ENCODE measurements around the gene LARP4. TPM values are rescaled to one million over a fixed set of nuclear protein-coding genes. Genes with fewer than 3 reads are reported as not detected.

Gene LARP4
- total RNA-seq (10 to 100 TPM in 4 of 5 donors, 1 to 10 TPM in 1; 5.8 to 89.6 (median 50.4) TPM), polyA plus RNA-seq (1 to 10 TPM; 6.5 to 9.3 (median 8.4) TPM)
- long read RNA-seq, donor 1: 0 reads
- long read RNA-seq, donor 2, full-length matches to known transcripts: 2 of 2 reads
- long read RNA-seq, donor 2, partial matches to known transcripts: 0 of 2 reads
- long read RNA-seq, donor 2, other reads (novel, unspliced or antisense): 0 of 2 reads
- long read RNA-seq, donor 3, partial matches to known transcripts: 0 of 1 reads
- long read RNA-seq, donor 3, other reads (novel, unspliced or antisense): 0 of 1 reads
- long read RNA-seq, donor 4: 0 reads
- long read RNA-seq, donor 5, full-length matches to known transcripts: 2 of 2 reads
- long read RNA-seq, donor 5, partial matches to known transcripts: 0 of 2 reads
- long read RNA-seq, donor 5, other reads (novel, unspliced or antisense): 0 of 2 reads
- long read RNA-seq, donor 6, full-length matches to known transcripts: 2 of 2 reads
- long read RNA-seq, donor 6, partial matches to known transcripts: 0 of 2 reads
- long read RNA-seq, donor 6, other reads (novel, unspliced or antisense): 0 of 2 reads
- long read RNA-seq, donor 7, full-length matches to known transcripts: 1 of 1 reads
- long read RNA-seq, donor 7, partial matches to known transcripts: 0 of 1 reads
- long read RNA-seq, donor 7, other reads (novel, unspliced or antisense): 0 of 1 reads
- long read RNA-seq, donor 8, full-length matches to known transcripts: 1 of 1 reads
- long read RNA-seq, donor 8, partial matches to known transcripts: 0 of 1 reads
- long read RNA-seq, donor 8, other reads (novel, unspliced or antisense): 0 of 1 reads
- long read RNA-seq, donor 9, partial matches to known transcripts: 6 of 7 reads
- long read RNA-seq, donor 9, other reads (novel, unspliced or antisense): 0 of 7 reads
- long read RNA-seq, donor 10, full-length matches to known transcripts: 1 of 1 reads
- long read RNA-seq, donor 10, partial matches to known transcripts: 0 of 1 reads
- long read RNA-seq, donor 10, other reads (novel, unspliced or antisense): 0 of 1 reads

DNA sequence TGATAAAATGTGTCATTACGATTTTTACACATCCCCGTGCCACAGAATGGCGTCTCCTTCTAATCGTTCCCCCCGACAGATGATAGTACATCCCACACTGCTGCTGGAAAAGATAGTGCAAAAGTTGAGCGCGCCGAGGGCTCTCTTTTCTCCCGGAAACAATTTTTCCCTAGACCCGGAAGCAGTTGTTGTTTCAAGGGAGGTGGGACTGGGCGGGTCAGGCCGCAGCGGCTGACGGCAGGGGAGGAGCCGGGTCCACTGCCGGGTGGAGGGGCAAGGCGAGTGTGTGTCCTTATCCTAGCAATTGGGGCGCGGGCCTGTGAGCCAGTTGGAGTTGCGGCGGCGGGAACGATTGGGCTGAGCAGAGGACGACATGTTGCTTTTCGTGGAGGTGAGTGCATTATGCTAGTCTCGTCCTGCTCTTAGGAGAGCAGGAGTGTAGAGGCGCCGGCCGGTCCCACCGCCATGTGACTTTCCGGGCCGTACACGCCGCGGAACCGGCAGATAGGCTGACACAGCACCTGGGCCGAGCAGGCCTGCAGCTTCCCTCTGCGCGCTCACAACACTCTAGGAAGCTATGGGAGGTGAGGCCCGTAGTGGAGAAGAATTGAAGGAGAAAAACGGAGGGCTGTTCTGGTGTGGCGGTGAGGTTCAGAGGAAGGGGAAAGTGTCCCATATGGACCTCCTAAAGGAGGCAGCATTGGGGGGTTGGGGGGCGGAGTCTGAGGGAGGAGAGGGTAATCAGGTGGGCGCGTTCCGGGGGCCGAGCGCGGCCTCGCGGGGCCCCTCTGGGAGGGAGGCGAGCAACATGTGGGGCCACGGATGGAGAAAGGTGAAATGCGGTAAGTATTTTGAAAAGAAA, at the start of gene LARP4:
LARP4 (plus strand) TSS at position 248 of the 862 bp plus-strand sequence; CDS start at position 374, 126 bp downstream.
- DNase-seq: peak; percentile 90 to 98
- Histone ChIP-seq H3K4me1 (peaks cover 27 to 48% (median 36%) of the 10 kb centered on the region in 4 donors), H3K27ac (peak within 1 kb of the TSS; percentile 85 to 96 (median 93)), H3K9me3 (no peaks in the 10 kb centered on the region), H3K27me3 (no peaks in the 10 kb centered on the region), H3K36me3 (no peaks in the 10 kb centered on the region), H3K4me3 (peak within 1 kb of the TSS; percentile 80 to 89 (median 83))
- WGBS, 5 donors: 0 to 1% (median 0%) methylated on average over 54 of the region's 54 CpGs
- intact Hi-C loops (cut with DNase I; ENCODE audit: low total_unique reads): no loop called here
- TF ChIP-seq POLR2A (IDR thresholded peaks at IDR 0.05) (peak in 2 of 4 donors; percentile 53 to 94), POLR2AphosphoS5 (IDR thresholded peaks at IDR 0.05) (peak; percentile 86 to 97 (median 94)), EP300 (IDR thresholded peaks at IDR 0.05) (no peak)

DNA sequence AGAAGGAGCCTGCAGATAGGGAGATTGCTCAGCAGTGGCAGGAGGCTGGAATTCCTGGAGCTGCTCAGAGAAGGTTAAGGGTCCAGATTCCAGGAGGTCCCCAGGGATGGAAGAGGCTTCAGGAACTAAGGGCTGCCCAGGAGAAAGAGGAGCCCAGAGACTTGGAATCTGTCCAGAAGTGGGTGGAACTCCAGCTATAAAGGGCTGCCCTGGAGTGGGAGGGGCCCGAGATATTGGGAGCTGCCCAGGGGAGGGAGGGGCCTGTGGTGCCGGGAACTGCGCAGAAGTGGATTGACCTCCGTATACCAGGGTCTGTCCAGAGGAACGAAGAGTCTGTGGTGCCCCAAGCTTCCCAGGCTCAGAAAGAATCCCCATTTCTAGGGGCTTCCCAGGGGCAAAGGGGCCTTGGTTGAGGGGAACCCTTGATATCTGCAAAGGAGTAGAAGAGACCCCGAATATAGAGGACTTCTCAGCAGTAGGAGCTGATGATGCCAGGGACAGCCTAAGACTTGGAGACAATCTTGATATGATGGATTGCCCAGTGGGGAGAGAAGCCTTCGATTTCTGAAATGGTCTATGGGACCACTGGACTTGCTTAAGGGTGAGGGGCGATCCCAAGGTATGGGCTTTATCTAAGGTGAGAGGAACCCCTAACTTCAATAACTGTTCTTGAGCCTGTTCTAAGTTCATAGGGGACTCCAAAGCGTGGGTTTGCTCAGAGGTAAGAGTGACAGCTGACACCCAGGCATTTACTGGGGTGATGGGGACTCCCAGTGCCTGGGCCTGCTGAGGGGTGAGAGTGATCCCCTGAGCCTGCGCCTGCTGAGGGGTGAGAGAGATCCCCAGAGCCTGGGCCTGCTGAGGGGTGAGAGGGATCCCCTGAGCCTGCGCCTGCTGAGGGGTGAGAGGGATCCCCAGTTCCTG, 49.3 kb upstream of the LARP4 start:
- WGBS, 5 donors: 64 to 79% (median 72%) methylated on average over 10 to 11 of the region's 11 CpGs
- intact Hi-C loops (cut with DNase I; ENCODE audit: low total_unique reads): no loop called here
- no peaks in the 10 kb centered on the region for H3K9me3 ChIP-seq
- no peaks in the 10 kb centered on the region for H3K27me3 ChIP-seq
- peaks cover 0 to 19% (median 15%) of the 10 kb centered on the region in 4 donors for H3K4me1 ChIP-seq
- H3K27ac ChIP-seq: no peak overlapping the region
- DNase-seq: peak; percentile 52 to 53
- TF ChIP-seq POLR2A (IDR thresholded peaks at IDR 0.05) (no peak), EP300 (IDR thresholded peaks at IDR 0.05) (no peak), POLR2AphosphoS5 (IDR thresholded peaks at IDR 0.05) (no peak)
- TF ChIP-seq, protein P1, sequence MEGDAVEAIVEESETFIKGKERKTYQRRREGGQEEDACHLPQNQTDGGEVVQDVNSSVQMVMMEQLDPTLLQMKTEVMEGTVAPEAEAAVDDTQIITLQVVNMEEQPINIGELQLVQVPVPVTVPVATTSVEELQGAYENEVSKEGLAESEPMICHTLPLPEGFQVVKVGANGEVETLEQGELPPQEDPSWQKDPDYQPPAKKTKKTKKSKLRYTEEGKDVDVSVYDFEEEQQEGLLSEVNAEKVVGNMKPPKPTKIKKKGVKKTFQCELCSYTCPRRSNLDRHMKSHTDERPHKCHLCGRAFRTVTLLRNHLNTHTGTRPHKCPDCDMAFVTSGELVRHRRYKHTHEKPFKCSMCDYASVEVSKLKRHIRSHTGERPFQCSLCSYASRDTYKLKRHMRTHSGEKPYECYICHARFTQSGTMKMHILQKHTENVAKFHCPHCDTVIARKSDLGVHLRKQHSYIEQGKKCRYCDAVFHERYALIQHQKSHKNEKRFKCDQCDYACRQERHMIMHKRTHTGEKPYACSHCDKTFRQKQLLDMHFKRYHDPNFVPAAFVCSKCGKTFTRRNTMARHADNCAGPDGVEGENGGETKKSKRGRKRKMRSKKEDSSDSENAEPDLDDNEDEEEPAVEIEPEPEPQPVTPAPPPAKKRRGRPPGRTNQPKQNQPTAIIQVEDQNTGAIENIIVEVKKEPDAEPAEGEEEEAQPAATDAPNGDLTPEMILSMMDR (IDR thresholded peaks at IDR 0.05): no peak
- H3K36me3 ChIP-seq: no peaks in the 10 kb centered on the region
- H3K4me3 ChIP-seq: no peak overlapping the region

DNA sequence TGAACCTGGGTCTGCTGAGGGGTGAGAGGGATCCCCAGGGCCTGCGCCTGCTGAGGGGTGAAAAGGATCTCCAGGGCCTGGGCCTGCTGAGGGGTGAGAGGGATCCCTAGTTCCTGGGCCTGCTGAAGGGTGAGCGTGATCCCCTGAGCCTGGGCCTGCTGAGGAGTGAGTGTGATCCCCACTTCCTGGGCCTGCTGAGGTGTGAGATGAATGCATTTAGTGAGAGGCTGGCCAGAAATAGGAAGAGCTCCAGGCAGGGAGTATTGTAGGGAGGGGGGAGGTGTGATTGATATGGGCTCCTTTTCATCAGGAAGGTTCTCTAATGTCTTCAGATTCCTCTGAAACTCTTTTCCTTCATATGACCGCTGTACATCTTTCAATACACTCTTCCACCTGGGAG, 47.3 kb upstream of the LARP4 start:
- H3K27ac ChIP-seq: peak overlapping the region in 1 of 5 donors; percentile 75
- H3K4me3 ChIP-seq: no peak overlapping the region
- intact Hi-C loops (cut with DNase I; ENCODE audit: low total_unique reads): no loop called here
- H3K4me1 ChIP-seq: peaks cover 0 to 19% (median 15%) of the 10 kb centered on the region in 4 donors
- TF ChIP-seq, protein P1 (IDR thresholded peaks at IDR 0.05): no peak
- TF ChIP-seq EP300 (IDR thresholded peaks at IDR 0.05) (no peak), POLR2A (IDR thresholded peaks at IDR 0.05) (no peak), POLR2AphosphoS5 (IDR thresholded peaks at IDR 0.05) (no peak)
- WGBS, 5 donors: 95 to 100% (median 99%) methylated on average over 3 of the region's 3 CpGs
- H3K36me3 ChIP-seq: no peaks in the 10 kb centered on the region
- DNase-seq: no peak
- no peaks in the 10 kb centered on the region for H3K27me3 ChIP-seq
- H3K9me3 ChIP-seq: no peaks in the 10 kb centered on the region

Data from stomach (tissue), 19 donors.